DMS114 treated with DMSO at 0.1 percent for 48 hours (cell line): Measurements from ENCODE around the gene TMCC2.

ENCODE experiments used
- DNase-seq: peaks from one replicate; lab custom pipeline; 2025; ENCODE audit not compliant: unreplicated experiment; lab: John Stamatoyannopoulos, UW

TMCC2 gene

GRCh38 chr1:205301205-205301821 lies 73.6 kb downstream of the TMCC2 start:
- DNase-seq, result no peak

GRCh38 chr1:205301842-205302588 lies 74.3 kb downstream of the TMCC2 start:
- DNase-seq, result no peak

- no peak for DNase-seq
Measured at GRCh38 chr1:205303247-205303888, 75.6 kb downstream of the TMCC2 start.

- no peak for DNase-seq
Measured at GRCh38 chr1:205304046-205304694, 76.4 kb downstream of the TMCC2 start.

- no peak for DNase-seq
Measured at GRCh38 chr1:205304695-205305070, 76.9 kb downstream of the TMCC2 start.

GRCh38 chr1:205306929-205307566 lies 79.3 kb downstream of the TMCC2 start:
- no peak for DNase-seq

GRCh38 chr1:205309741-205310140 lies 82.0 kb downstream of the TMCC2 start:
- no peak for DNase-seq

GRCh38 chr1:205310976-205311704 lies 83.4 kb downstream of the TMCC2 start:
- DNase-seq, result no peak

GRCh38 chr1:205312866-205313562 lies 85.3 kb downstream of the TMCC2 start:
- no peak for DNase-seq

- DNase-seq, result no peak
Measured at GRCh38 chr1:205313563-205314308, 86.0 kb downstream of the TMCC2 start.

- no peak for DNase-seq
Measured at GRCh38 chr1:205315008-205315618, 87.4 kb downstream of the TMCC2 start.

GRCh38 chr1:205316161-205316566 lies 88.4 kb downstream of the TMCC2 start:
- DNase-seq, result no peak

GRCh38 chr1:205317311-205317917 lies 89.7 kb downstream of the TMCC2 start:
- DNase-seq, result no peak

- DNase-seq, result no peak
Measured at GRCh38 chr1:205318231-205318991, 90.7 kb downstream of the TMCC2 start.

- DNase-seq, result no peak
Measured at GRCh38 chr1:205319081-205320018, 91.6 kb downstream of the TMCC2 start.

- DNase-seq, result peak; percentile 82
Measured at GRCh38 chr1:205321162-205321958, 93.6 kb downstream of the TMCC2 start, which contains the start of gene NUAK2. NUAK2 (minus strand) TSS chr1:205321745; CDS start chr1:205321628, 117 bp downstream.
